Stimulated activated naive CD8-positive, alpha-beta T cell treated with anti-CD3 and anti-CD28 coated beads, Interleukin-15, amount 100 ng/mL, for 72 hours (primary cell): ENCODE results near the gene RBP2.

ENCODE experiments used
- ATAC-seq: fragments of 150-1000 bp; cut with Tn5 transposase; 2 replicates; pipeline ENCODE4 v1.10.0; 2021; ENCODE audit warnings: mild to moderate bottlenecking, moderate library complexity
- DNase-seq, 2 donors: peaks; one replicate each; pipeline ENCODE4 v3.0.0; 2021 to 2022
- H3K27ac Mint-ChIP-seq, 2 donors: one replicate each; pipeline ENCODE4 v1.8.0; 2022; ENCODE audit warnings: mild to moderate bottlenecking in 2 of 2, mixed read lengths in 2 of 2, moderate library complexity in 2 of 2
- H3K27me3 Mint-ChIP-seq: one replicate; pipeline ENCODE4 v1.8.0; 2022; ENCODE audit warnings: mixed read lengths
- H3K4me1 Mint-ChIP-seq: one replicate; pipeline ENCODE4 v1.8.0; 2022; ENCODE audit warnings: mild to moderate bottlenecking, mixed read lengths
- H3K4me3 Mint-ChIP-seq, 2 donors: one replicate each; pipeline ENCODE4 v1.8.0; 2022; ENCODE audit warnings: mild to moderate bottlenecking in 2 of 2, mixed read lengths in 2 of 2, moderate library complexity in 1 of 2
- H3K9me3 Mint-ChIP-seq, 2 donors: one replicate each; pipeline ENCODE4 v1.8.0; 2022; ENCODE audit warnings: mixed read lengths in 2 of 2

Gene RBP2

DNA sequence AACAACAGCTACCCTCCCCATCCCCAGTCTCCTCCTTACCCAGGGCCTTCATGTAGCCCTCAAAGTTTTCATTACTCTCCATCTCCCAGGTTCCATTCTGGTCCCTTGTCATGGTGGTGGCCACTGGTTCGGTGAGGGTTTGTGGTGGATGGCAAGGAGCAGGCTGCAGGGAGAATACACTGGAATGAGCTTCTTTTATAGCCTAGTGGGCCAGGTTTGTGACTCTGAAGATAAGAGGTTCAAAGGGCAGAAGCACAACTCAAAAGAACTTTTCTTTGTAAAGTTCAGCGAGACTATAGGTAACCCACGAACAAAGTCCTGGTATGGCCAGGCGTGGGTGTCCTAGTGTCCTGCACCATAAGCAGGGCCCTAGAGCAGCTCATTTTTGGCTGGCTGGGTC lies at the start of gene RBP2:
Gene RBP2 (minus strand): TSS at position 169 of the 400 bp plus-strand sequence. CDS start 57 bp downstream, at position 112.
- ATAC-seq = no peak
- Mint-ChIP-seq H3K4me1 (no peaks in the 10 kb centered on the region), H3K9me3 (no peaks in the 10 kb centered on the region)

DNA sequence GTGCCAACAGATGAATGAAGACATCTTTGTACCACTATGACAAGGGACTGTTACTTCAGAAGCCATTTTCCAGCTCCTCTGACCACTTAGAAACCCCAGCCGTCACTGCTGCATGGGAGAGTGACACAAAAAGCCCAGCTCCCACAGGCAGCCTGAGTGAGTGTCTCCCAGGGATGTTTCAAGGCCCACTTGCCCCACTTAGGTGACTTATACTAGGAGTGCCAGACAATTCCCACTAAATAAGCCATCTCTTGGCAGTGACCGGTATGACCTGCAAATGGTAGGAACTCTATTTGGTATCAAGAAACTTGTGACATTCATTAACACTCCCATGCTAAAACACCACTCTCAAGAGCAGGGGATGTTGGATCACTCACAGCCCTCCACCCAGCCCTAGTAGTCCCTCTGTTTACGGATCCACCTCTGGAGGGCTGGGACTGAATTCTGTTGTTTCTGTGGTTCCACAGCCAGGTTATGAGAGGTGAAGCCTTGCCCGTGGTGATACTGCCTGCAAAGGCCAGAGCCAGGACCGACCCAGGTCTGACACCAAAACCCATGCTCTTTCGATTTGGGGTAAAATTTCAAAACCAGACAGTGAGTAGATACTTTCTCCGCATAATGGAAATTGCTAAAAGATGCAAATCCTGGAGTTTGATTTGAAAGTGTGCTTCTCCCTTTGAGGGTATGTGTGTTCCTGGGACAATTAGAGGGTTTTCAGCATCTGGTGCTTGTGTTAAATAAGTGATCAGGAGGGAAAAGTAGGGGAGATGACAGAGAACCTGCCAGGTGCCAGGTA lies 48.7 kb upstream of the RBP2 start:
- no peak overlapping the region for H3K4me3 Mint-ChIP-seq
- H3K9me3 Mint-ChIP-seq = no peaks in the 10 kb centered on the region
- DNase-seq (no peak), ATAC-seq (no peak)
- H3K4me1 Mint-ChIP-seq = no peaks in the 10 kb centered on the region
- no peaks in the 10 kb centered on the region for H3K27me3 Mint-ChIP-seq
- no peak overlapping the region for H3K27ac Mint-ChIP-seq

More for the DNA sequence above, at the start of gene RBP2:
- Mint-ChIP-seq H3K4me3 (no peak within 1 kb of the TSS), H3K27me3 (no peaks in the 10 kb centered on the region), H3K27ac (no peak within 1 kb of the TSS)
- no peak for DNase-seq

DNA sequence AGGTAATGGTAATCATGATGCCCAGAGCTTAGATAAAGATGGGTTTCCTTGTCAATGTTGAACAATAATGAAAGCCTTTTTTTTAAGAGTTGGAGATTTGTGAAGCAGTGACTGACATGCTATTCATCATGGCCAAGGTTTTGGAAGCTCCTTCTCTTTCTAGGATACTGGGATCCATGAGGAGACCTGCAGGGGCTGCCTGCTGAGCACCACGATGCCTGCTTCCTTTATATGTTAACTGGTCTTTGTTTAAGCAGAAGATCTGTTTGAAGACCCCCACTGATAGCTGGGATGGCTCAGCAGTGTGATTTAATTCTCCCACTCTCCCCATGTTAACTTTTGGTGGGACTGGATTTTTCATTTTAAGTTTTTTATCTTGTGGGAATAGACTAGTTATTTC lies 47.4 kb upstream of the RBP2 start:
- DNase-seq (no peak), ATAC-seq (no peak)
- no peak overlapping the region for H3K27ac Mint-ChIP-seq
- H3K4me3 Mint-ChIP-seq = no peak overlapping the region
- H3K4me1 Mint-ChIP-seq = no peaks in the 10 kb centered on the region
- no peaks in the 10 kb centered on the region for H3K27me3 Mint-ChIP-seq
- H3K9me3 Mint-ChIP-seq = no peaks in the 10 kb centered on the region

DNA sequence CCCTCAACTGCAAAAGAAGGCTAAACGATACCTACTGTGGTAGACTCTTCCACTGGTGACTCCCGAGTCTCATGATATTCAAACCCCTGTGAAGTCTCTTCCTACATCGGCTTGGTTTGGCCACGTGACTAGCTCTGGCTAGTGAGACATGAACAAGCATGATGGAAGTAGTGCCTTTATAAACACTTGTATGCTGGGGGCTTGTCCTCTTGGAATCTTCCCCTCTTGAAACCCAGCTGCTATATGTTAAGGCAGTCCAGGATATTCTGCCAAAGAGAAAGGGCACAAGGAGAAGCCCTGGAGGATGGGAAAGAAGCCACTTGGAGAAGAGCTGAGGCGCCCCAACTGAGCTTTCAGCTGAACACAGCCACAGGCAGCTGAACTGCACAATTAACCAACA lies 46.9 kb upstream of the RBP2 start:
- DNase-seq = no peak
- Mint-ChIP-seq H3K27ac (no peak overlapping the region), H3K9me3 (no peaks in the 10 kb centered on the region), H3K27me3 (no peaks in the 10 kb centered on the region), H3K4me3 (no peak overlapping the region), H3K4me1 (no peaks in the 10 kb centered on the region)
- no peak for ATAC-seq

DNA sequence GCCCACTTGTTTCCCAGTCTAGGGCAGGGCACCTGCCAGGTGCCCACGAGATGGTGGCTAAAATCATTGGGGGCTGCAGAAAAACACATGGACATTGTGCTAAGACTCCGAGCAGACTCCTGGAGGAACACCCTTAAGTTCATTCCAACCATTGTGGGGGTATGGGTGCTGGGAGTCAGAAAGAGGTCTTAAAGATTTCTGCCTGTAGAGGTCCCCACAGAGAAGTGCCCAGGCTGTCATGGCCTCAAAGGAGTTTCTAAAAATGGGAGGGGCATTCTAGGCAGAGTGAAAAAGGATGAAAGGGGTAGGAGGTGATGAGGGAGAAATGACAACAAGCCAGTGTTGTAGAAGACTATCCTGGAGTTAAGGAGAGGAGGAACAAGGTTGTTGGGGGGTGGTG lies 46.1 kb upstream of the RBP2 start:
- no peaks in the 10 kb centered on the region for H3K9me3 Mint-ChIP-seq
- no peak for DNase-seq
- H3K27me3 Mint-ChIP-seq = no peaks in the 10 kb centered on the region
- H3K4me1 Mint-ChIP-seq = no peaks in the 10 kb centered on the region
- H3K4me3 Mint-ChIP-seq = no peak overlapping the region
- no peak overlapping the region for H3K27ac Mint-ChIP-seq
- ATAC-seq = no peak

DNA sequence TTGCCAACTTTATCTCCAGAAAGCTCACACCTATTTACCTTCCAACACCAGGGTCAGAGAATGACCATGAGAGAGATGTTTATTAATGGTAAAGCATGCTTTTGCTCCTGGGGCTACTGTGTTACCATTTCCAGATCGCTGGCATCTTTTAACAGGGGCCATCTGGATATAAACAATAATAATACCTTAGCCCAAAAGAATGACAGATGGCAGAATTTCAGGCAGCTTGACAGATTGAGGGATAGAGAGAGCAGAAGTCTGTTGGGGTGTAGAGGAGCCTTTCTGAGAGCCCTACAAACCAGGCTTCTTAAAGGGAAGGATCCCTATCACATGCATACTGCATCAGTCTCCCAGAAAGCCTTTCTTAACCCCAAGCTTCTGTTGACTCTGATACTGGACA lies 45.5 kb upstream of the RBP2 start:
- no peaks in the 10 kb centered on the region for H3K4me1 Mint-ChIP-seq
- no peak for DNase-seq
- H3K9me3 Mint-ChIP-seq = no peaks in the 10 kb centered on the region
- no peak for ATAC-seq
- H3K27ac Mint-ChIP-seq = no peak overlapping the region
- no peak overlapping the region for H3K4me3 Mint-ChIP-seq
- H3K27me3 Mint-ChIP-seq = no peaks in the 10 kb centered on the region

DNA sequence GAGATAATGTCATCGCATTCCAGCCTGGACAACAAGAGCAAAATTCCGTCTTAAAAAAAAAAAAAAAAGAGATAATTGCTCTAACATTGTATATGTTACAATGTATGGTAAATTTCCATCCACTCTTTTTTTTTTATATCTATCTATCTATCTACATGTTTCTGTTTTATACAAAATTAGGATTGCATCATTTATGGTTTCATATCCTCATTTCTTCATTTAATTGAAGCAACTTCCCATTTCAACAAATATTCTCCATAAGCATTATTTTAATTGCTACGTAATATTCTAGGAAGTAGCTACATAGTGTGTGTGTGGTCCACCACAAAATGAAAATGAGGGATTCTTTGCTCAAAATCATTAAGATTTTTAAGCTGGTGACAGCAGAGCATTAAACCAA lies 44.8 kb upstream of the RBP2 start:
- no peak overlapping the region for H3K4me3 Mint-ChIP-seq
- no peak for DNase-seq
- no peaks in the 10 kb centered on the region for H3K27me3 Mint-ChIP-seq

DNA sequence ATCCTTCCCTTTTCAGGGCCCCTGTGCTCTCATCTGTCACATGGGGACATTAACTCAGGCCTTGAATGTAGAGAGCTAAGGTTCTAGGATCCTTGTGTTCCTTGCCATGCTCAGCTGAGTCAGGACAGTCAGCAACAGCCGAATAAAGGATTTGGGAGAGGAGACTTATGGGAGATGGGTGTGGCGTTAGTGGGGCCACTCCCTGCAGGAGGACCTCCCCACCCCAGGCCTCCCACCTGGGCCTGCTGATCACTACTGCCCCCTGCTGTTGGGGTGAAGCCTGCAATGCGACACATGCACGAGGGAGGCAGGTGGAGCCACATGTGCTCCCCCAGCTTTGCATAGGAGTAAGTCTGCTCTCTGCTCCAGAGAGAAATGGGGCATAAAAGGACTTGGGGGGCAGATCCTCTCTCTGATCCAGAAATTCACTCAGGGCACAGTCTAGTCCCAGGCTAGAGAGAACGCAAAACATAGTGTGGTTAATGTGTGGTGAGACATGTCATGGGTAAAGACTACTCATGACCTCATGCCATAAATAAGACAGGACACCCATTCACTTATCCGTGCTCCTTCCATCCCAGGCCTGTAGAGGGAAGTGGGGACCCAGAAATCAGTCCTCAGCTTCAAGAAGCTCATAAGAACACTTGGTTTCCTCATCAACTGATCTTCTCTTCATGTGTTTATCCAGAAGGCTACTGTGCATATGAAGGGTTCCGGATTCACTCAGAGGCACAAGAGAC lies 43.9 kb upstream of the RBP2 start:
- ATAC-seq = peak; percentile 26
- DNase-seq = no peak
- Mint-ChIP-seq H3K4me3 (no peak overlapping the region), H3K9me3 (no peaks in the 10 kb centered on the region), H3K27me3 (no peaks in the 10 kb centered on the region), H3K27ac (peak overlapping the region in 1 of 2 donors; percentile 54), H3K4me1 (no peaks in the 10 kb centered on the region)

More for the DNA sequence above, 44.8 kb upstream of the RBP2 start:
- Mint-ChIP-seq H3K27ac (no peak overlapping the region), H3K4me1 (no peaks in the 10 kb centered on the region), H3K9me3 (no peaks in the 10 kb centered on the region)
- no peak for ATAC-seq

DNA sequence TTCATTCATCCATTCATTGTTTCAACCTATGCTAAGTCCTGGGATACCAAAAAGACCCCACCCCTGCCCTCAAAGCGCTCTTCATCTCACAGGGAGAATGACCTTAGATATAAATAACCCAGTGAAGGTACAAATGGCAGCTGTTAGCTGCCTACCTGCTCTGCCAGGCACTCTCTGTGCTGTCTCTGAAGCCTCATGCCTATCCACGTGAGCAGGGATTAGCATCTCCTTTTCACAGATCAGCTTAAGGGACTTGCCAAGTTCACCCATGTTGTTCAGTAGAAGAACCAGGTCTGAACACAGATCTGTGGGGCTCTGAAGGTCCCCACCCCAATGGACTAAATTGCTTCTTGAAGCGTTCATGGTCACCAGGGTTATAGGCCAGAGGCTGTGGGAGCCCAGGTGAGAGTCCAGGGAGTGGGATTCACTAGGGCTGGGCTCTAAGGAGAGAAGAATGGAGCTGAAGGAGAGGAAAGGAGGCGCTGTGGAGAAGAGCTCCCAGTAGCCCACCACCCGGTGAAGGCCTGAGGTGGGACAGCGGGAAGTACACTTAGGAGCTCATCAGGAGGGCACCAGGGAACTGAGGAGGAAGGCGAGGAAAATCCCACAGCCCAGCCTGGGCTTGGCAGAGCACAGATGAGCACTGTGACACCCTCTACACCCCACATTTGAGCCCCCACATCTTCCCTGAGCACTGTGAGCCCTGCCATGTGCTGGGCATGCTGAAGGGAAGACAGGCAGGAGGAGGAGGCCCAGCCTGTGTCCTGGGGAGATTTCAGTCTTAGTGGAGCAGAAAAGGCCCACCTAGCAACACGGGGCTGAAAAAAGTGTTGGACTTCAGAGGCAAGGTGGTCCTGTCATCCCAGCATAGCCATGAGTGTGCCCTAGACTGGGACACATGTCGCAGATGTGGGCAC lies 42.9 kb upstream of the RBP2 start:
- Mint-ChIP-seq H3K9me3 (no peaks in the 10 kb centered on the region), H3K4me3 (no peak overlapping the region), H3K27me3 (no peaks in the 10 kb centered on the region), H3K27ac (no peak overlapping the region), H3K4me1 (no peaks in the 10 kb centered on the region)
- no peak for DNase-seq
- ATAC-seq = peak; percentile 22

DNA sequence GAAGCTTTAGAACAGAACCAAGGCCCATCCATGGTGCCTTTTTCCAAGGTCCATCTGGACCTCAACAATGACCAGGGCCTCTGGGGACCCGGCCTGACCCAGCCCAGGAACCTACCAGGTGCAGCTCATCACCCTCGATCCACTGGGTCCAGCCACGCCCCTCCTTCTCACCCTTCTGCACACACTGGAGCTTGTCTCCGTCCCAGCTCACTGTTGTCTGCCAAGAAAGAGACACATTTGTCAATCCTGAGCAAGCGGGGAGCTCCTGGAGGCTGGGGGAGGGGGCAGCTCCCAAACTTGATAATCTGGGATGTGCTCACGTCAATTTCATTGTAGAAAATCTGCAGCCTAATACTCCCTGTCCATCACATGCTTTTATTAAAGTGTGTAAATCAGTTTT lies 42.0 kb upstream of the RBP2 start:
- Mint-ChIP-seq H3K4me1 (no peaks in the 10 kb centered on the region), H3K9me3 (no peaks in the 10 kb centered on the region), H3K27me3 (no peaks in the 10 kb centered on the region), H3K4me3 (no peak overlapping the region), H3K27ac (no peak overlapping the region)
- no peak for ATAC-seq
- DNase-seq = no peak

DNA sequence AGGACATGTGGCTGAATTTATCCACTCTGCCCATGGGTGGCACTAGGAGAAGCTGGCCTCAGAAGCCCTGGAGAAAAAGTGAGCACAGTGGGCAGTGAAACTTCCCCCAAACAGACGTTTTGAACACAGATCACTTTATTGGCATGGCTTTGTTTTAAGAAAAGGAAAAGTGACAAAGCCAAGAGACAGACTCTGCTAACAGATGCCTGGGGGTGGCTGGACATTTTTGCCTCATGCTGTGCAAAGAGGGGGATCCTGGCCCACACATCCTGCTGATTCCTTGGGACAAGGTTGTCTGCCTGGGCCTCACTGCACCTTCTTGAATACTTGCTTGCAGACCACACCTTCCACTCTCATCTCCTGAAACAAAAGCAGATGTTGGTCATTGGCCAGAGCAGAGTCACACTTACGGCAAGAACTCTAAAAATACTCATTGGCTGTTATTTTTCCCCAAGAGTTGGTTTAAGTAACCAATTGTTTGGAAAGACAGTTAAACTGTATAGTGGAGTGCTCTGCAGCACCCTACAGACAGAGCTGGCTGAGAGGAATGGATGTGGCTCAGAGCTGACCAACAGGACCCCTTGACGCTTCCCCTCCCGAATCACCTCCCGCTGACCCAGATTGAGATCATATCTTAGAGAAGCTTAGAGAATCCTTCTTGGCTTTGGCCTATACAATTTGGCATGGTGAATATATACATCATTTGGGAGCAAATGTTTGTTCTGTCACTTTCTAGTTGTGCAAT lies 41.2 kb upstream of the RBP2 start:
- H3K27me3 Mint-ChIP-seq = no peaks in the 10 kb centered on the region
- no peak for ATAC-seq
- H3K4me3 Mint-ChIP-seq = no peak overlapping the region
- no peak for DNase-seq
- no peak overlapping the region for H3K27ac Mint-ChIP-seq
- H3K4me1 Mint-ChIP-seq = no peaks in the 10 kb centered on the region
- no peaks in the 10 kb centered on the region for H3K9me3 Mint-ChIP-seq

DNA sequence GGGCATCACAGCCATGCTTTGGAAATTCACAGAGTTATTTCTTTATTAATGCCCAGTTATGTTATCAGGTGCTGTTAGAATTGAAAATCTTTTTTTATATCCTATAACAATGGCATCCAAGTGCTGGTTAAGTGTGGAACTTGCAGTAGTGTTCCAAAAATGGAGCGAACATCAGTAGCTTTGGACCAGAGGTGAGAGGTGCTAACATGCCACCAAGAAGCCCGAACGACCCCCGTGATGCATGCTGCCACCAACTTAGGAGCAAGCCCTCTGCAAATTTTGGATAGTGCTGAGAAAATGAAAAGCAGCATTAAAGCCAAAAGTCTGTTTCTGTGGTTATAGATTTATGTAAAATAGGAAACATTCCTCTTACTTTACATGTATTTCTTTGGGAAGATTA lies 38.4 kb upstream of the RBP2 start:
- Mint-ChIP-seq H3K4me1 (no peaks in the 10 kb centered on the region), H3K9me3 (no peaks in the 10 kb centered on the region), H3K27ac (no peak overlapping the region), H3K4me3 (no peak overlapping the region), H3K27me3 (no peaks in the 10 kb centered on the region)
- DNase-seq (no peak), ATAC-seq (no peak)

DNA sequence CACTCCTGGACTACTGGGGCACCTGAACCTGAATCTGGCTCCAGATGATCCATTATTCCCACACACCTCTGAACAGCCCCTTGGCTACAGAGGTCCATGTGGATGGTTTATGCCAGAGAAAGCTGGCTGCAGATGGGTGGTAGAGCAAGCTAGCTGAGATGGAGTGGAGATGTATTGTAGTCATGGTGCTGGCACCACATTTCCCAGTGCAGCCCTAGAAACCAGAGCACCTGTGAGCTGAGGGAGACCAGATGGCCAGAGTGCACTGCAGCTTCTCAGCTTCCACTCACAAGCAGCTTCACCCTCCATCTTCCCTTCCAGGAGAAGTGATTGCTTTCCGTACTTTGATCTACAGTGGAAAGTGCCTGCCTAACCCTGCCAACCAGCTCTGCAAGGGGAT lies 33.3 kb upstream of the RBP2 start:
- DNase-seq (no peak), ATAC-seq (no peak)
- Mint-ChIP-seq H3K27ac (peak overlapping the region in 1 of 2 donors; percentile 77), H3K4me3 (no peak overlapping the region), H3K27me3 (no peaks in the 10 kb centered on the region), H3K4me1 (no peaks in the 10 kb centered on the region), H3K9me3 (no peaks in the 10 kb centered on the region)

DNA sequence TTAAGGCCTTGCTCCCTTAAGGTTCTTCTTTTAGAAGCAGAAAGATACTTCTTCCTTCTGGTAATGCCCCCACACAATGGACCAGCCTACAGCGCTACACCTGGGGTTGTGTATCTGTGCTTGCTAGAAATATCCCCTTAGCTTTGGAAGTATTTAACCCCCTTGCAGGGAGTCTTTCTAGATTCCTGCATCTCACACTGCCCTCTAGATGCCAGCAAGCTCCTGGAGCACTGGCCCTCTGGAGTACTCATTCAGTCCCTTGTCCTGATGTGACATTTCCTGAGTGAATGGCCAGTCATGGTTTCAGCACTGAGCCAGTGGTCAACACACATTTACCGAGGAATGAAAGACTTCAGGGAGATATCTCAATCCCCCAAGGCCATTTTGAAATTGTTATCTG lies 30.4 kb upstream of the RBP2 start:
- no peaks in the 10 kb centered on the region for H3K4me1 Mint-ChIP-seq
- H3K9me3 Mint-ChIP-seq = no peaks in the 10 kb centered on the region
- no peak overlapping the region for H3K27ac Mint-ChIP-seq
- DNase-seq (no peak), ATAC-seq (no peak)
- H3K27me3 Mint-ChIP-seq = peaks cover 5% of the 10 kb centered on the region
- no peak overlapping the region for H3K4me3 Mint-ChIP-seq

DNA sequence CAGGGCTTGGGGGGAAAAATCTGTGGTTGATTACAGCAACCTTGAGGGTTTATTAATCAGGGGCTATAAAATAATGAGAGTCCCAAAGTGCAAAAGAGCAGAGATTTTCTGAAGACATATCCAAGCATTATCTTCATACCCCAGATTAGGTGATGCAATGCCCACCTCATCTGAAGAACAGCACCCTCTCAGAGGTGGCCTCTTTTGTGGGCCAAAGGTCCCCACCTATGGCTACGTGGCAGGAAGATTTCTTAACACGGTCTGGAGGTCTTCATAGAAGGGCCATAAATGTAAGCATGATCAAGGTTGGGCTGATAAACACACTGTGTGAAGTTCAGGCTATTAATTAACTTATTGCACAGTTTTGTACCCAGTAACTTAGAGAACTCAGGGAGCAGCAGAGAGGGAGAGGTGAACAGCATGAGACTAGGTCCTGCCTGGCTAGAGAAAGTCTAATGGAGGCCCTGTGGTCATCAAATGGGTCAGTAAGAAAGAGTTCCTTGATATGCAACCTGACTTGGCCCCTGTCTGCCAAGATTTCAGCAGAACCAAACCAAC lies 29.6 kb upstream of the RBP2 start:
- Mint-ChIP-seq H3K27me3 (peaks cover 5% of the 10 kb centered on the region), H3K4me3 (no peak overlapping the region), H3K9me3 (no peaks in the 10 kb centered on the region), H3K27ac (no peak overlapping the region), H3K4me1 (no peaks in the 10 kb centered on the region)
- no peak for ATAC-seq
- no peak for DNase-seq
